ENCODE measurements around the gene NCAPG2.

NCAPG2 gene, protein sequence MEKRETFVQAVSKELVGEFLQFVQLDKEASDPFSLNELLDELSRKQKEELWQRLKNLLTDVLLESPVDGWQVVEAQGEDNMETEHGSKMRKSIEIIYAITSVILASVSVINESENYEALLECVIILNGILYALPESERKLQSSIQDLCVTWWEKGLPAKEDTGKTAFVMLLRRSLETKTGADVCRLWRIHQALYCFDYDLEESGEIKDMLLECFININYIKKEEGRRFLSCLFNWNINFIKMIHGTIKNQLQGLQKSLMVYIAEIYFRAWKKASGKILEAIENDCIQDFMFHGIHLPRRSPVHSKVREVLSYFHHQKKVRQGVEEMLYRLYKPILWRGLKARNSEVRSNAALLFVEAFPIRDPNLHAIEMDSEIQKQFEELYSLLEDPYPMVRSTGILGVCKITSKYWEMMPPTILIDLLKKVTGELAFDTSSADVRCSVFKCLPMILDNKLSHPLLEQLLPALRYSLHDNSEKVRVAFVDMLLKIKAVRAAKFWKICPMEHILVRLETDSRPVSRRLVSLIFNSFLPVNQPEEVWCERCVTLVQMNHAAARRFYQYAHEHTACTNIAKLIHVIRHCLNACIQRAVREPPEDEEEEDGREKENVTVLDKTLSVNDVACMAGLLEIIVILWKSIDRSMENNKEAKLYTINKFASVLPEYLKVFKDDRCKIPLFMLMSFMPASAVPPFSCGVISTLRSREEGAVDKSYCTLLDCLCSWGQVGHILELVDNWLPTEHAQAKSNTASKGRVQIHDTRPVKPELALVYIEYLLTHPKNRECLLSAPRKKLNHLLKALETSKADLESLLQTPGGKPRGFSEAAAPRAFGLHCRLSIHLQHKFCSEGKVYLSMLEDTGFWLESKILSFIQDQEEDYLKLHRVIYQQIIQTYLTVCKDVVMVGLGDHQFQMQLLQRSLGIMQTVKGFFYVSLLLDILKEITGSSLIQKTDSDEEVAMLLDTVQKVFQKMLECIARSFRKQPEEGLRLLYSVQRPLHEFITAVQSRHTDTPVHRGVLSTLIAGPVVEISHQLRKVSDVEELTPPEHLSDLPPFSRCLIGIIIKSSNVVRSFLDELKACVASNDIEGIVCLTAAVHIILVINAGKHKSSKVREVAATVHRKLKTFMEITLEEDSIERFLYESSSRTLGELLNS

DNA sequence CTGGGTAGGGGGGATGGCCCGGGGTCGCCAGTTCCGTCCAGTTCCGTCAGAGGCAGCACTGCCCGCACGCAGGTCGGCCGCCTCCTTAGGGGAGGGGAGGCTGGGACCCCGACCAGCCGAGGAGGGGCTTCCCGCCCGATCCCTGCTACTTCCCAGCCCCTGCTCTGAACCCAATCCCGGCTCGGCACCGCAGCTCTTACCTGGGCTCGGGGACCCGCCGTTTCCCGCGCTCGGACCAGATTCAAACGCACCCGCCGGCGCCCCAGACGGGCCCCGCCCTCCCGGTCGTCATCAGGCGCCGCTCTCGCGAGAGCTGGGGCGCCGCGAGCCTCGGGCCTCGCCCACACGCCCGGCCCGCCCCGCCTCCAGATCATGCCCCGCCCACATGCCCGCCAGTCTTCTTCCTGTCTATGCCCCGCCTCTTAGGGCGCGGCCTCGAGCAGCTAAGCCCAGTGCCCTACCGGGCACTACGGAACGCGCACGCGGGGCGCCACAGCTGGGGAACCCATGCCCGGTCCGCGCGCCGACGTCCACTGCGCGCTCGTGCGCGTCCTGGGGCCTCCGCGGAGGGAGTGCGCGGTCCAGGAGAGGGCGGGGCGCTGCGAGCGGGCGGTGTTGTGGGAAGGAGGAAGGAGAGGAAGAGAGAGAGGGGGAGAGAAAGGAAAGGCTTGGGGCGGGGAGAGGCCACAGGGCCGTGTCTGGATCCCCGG lies at the start of gene NCAPG2:
TSS of gene NCAPG2 (minus strand) at position 281 of the 710 bp plus-strand sequence. CDS start 2,905 bp downstream, outside the sequence.
- ChIA-PET CTCF (interaction anchor here (0.9 to 2.9 kb wide), 5 partner anchors 9 to 272 kb away, joined by 3 to 17 read pairs (median 7); no protein-coding TSS in a partner anchor), POLR2A (interaction anchor here (1.3 kb wide), 1 partner anchor 159 kb away, joined by 6 read pairs; no protein-coding TSS in a partner anchor)
- peak; percentile 82 for DNase-seq (ENCODE audit: low read depth, low spot score)
- H3K4me3 ChIP-seq (ENCODE audit: low read depth, low read length), result peak within 1 kb of the TSS; percentile 94
- TF ChIP-seq, protein P1, sequence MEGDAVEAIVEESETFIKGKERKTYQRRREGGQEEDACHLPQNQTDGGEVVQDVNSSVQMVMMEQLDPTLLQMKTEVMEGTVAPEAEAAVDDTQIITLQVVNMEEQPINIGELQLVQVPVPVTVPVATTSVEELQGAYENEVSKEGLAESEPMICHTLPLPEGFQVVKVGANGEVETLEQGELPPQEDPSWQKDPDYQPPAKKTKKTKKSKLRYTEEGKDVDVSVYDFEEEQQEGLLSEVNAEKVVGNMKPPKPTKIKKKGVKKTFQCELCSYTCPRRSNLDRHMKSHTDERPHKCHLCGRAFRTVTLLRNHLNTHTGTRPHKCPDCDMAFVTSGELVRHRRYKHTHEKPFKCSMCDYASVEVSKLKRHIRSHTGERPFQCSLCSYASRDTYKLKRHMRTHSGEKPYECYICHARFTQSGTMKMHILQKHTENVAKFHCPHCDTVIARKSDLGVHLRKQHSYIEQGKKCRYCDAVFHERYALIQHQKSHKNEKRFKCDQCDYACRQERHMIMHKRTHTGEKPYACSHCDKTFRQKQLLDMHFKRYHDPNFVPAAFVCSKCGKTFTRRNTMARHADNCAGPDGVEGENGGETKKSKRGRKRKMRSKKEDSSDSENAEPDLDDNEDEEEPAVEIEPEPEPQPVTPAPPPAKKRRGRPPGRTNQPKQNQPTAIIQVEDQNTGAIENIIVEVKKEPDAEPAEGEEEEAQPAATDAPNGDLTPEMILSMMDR (IDR thresholded peaks at IDR 0.05; ENCODE audit: insufficient read depth, low read length, missing control alignments), result peak; percentile 24

DNA sequence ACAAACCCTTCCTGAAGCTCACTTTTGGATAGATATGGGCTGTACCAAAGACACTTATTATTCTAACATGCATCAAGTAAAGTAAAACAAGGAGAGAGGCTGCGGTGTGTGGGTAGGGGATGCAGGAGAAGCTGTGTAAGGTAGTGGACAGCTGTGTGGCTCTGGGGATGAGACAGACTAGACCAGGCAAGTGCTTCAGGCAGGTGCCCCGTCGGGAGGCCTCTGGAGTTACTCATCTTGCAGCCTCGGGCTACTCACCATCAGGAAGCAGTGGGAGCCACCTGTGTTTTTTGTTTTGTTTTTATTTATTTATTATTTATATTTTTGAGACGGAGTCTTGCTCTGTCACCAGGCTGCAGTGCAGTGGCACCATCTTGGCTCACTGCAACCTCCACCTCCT lies 49.3 kb upstream of the NCAPG2 start:
- DNase-seq (ENCODE audit: low read depth, low spot score), result no peak
- CTCF ChIA-PET, result interaction anchor here (1.6 to 3.8 kb wide), 2 partner anchors 13 to 223 kb away, joined by 4 to 14 read pairs; no protein-coding TSS in a partner anchor
- TF ChIP-seq, protein P1 (IDR thresholded peaks at IDR 0.05; ENCODE audit: insufficient read depth, low read length, missing control alignments), result no peak
- POLR2A ChIA-PET, result interaction anchor here (0.6 kb wide), 1 partner anchor 28 kb away, joined by 3 read pairs; no protein-coding TSS in a partner anchor
- no peak overlapping the region for H3K4me3 ChIP-seq (ENCODE audit: low read depth, low read length)

DNA sequence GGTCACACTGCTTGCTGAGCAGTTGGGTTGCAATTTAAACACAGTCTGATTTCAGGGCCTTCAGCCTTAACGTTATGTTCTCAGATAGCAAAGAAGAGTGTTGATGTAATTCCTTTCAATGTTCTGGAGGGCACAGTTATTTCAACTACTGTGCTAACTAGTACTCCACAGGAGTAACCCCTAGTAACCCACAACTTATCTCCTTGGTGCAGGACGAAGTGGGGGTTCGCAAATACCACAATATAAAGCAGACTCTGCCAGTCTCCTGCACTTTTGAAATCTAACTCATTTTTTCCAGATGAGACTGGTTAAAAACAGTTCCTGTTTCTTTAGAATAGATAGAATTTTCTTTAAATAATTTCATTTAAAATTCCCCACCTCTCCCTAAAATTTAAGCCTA lies 47.1 kb upstream of the NCAPG2 start:
- no peak overlapping the region for H3K4me3 ChIP-seq (ENCODE audit: low read depth, low read length)
- DNase-seq (ENCODE audit: low read depth, low spot score), result no peak
- TF ChIP-seq, protein P1 (IDR thresholded peaks at IDR 0.05; ENCODE audit: insufficient read depth, low read length, missing control alignments), result no peak
- ChIA-PET CTCF (interaction anchor here (1.7 to 3.8 kb wide), 2 partner anchors 11 to 17 kb away, joined by 3 to 14 read pairs; no protein-coding TSS in a partner anchor), POLR2A (no interaction called here)

DNA sequence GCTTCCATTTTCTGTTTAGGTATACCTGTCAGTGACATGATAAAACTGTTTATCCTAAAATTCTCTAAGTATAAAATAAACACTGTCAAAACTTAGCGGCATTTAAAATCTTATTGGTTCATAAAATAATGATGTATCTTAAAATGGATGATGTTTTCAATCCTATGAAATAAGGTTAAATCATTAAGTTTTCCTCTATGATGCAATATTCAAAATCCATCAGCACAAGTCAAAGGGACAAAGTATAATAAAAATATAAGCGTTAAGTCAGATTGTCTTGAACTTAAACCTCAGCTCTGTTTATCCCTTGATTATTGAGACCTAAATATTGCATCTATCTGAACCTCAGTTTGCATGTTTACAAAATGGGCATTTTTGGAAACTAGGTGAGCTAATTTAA lies 46.6 kb upstream of the NCAPG2 start:
- ChIA-PET POLR2A (no interaction called here), CTCF (interaction anchor here (1.7 kb wide), 1 partner anchor 17 kb away, joined by 3 read pairs; no protein-coding TSS in a partner anchor)

DNA sequence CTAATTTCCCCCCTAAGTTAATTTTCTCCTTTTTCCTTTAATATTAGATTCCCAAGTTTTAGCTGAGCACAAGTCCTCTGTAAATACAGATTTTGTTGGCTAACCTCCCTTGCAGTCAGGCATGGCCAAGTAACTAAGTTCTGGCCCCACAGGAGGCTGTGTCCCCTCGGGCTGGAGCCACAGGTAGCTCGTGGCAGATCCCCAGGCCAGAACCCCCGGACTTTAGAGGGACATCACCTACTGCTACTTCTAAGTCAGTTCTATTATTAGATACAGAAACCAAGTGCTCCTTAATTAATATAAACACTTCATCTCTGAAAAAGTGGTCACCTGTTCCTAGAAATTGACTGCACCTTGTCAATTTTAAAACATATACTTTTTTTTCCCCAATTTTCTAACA lies 46.1 kb upstream of the NCAPG2 start:
- TF ChIP-seq, protein P1 (IDR thresholded peaks at IDR 0.05; ENCODE audit: insufficient read depth, low read length, missing control alignments), result no peak
- POLR2A ChIA-PET, result no interaction called here
- DNase-seq (ENCODE audit: low read depth, low spot score), result no peak
- no peak overlapping the region for H3K4me3 ChIP-seq (ENCODE audit: low read depth, low read length)
- CTCF ChIA-PET, result no interaction called here

More for the DNA sequence above, 46.6 kb upstream of the NCAPG2 start:
- no peak for DNase-seq (ENCODE audit: low read depth, low spot score)
- no peak overlapping the region for H3K4me3 ChIP-seq (ENCODE audit: low read depth, low read length)
- TF ChIP-seq, protein P1 (IDR thresholded peaks at IDR 0.05; ENCODE audit: insufficient read depth, low read length, missing control alignments), result no peak
